HG03097 (cell line): ENCODE measurements around the gene DNAJC5.
"Not testable (repeated sequence)": the region's sequence is repeated elsewhere in the genome, so short reads cannot be mapped to it uniquely, and the experiment has no call there.

Source experiments
- ATAC-seq: cut with Tn5 transposase; IDR thresholded peaks from one replicate; pipeline ENCODE4 v1.9.1; 2021; ENCODE audit not compliant: unreplicated experiment, low FRiP score

Gene DNAJC5

GRCh38 chr20:63966172-63966943 is 71.4 kb downstream of the DNAJC5 start:
- ATAC-seq = no peak

- ATAC-seq = no peak
These were observed 72.0 kb downstream of the DNAJC5 start for GRCh38 chr20:63966944-63967322.

- no peak for ATAC-seq
These were observed 72.6 kb downstream of the DNAJC5 start for GRCh38 chr20:63967330-63968135.

- no peak for ATAC-seq
These were observed 73.4 kb downstream of the DNAJC5 start for GRCh38 chr20:63968136-63968927.

- ATAC-seq = no peak
These were observed 74.2 kb downstream of the DNAJC5 start for GRCh38 chr20:63968928-63969760.

GRCh38 chr20:63969838-63970713 is 75.2 kb downstream of the DNAJC5 start, which contains the start of gene ZNF512B:
ZNF512B (minus strand) TSS chr20:63969930; CDS start chr20:63967950, 1,980 bp downstream.
- ATAC-seq = no peak

- ATAC-seq = no peak
These were observed 75.9 kb downstream of the DNAJC5 start for GRCh38 chr20:63970714-63971431.

- not testable (repeated sequence) for ATAC-seq
These were observed 77.0 kb downstream of the DNAJC5 start for GRCh38 chr20:63971960-63972311.

- ATAC-seq = no peak
These were observed 77.6 kb downstream of the DNAJC5 start for GRCh38 chr20:63972312-63973159.

GRCh38 chr20:63973160-63973479 is 78.2 kb downstream of the DNAJC5 start:
- no peak for ATAC-seq

GRCh38 chr20:63973636-63974401 is 78.9 kb downstream of the DNAJC5 start:
- ATAC-seq = no peak

GRCh38 chr20:63974402-63975200 is 79.7 kb downstream of the DNAJC5 start:
- no peak for ATAC-seq

GRCh38 chr20:63976511-63976910 is 81.6 kb downstream of the DNAJC5 start:
- not testable (repeated sequence) for ATAC-seq

- no peak for ATAC-seq
These were observed 82.2 kb downstream of the DNAJC5 start for GRCh38 chr20:63976980-63977738.

- no peak for ATAC-seq
These were observed 82.9 kb downstream of the DNAJC5 start for GRCh38 chr20:63977739-63978276.
